IMR-90 (cell line): Measurements from ENCODE around the gene RBM7.

Experiments
- TF ChIP-seq, protein P1 (sequence below): conservative IDR thresholded peaks from 2 replicates; pipeline ENCODE4 v1.5.1; 2012; ENCODE audit warnings: mild to moderate bottlenecking, low read depth, low read length, improper control_type of control experiment
- TF ChIP-seq, protein P2 (sequence below): fragments of 150-350 bp; IDR thresholded peaks from 2 replicates; pipeline ENCODE4 v1.6.1; 2016; ENCODE audit warnings: low read depth, mild to moderate bottlenecking, low read length, moderate library complexity, borderline replicate concordance

DNA sequence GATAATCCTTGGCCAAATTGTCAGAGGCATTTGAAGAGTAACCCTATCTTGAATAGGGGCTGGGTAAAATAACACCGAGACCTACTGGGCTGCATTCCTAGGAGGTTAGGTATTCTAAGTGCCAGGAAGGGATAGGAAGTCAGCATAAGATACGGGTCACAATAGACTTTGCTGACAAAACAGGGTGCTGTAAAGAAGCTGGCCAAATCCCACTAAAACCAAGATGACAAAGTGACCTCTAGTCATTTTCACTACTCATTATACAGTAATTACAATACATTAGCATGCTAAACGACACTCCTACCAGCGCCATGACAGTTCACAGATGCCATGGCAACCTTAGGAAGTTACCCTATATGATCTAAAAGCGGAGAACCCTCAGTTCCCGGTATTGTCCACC, 37.8 kb downstream of the RBM7 start:
- TF ChIP-seq, protein P1, sequence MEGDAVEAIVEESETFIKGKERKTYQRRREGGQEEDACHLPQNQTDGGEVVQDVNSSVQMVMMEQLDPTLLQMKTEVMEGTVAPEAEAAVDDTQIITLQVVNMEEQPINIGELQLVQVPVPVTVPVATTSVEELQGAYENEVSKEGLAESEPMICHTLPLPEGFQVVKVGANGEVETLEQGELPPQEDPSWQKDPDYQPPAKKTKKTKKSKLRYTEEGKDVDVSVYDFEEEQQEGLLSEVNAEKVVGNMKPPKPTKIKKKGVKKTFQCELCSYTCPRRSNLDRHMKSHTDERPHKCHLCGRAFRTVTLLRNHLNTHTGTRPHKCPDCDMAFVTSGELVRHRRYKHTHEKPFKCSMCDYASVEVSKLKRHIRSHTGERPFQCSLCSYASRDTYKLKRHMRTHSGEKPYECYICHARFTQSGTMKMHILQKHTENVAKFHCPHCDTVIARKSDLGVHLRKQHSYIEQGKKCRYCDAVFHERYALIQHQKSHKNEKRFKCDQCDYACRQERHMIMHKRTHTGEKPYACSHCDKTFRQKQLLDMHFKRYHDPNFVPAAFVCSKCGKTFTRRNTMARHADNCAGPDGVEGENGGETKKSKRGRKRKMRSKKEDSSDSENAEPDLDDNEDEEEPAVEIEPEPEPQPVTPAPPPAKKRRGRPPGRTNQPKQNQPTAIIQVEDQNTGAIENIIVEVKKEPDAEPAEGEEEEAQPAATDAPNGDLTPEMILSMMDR = no peak
- TF ChIP-seq, protein P2, sequence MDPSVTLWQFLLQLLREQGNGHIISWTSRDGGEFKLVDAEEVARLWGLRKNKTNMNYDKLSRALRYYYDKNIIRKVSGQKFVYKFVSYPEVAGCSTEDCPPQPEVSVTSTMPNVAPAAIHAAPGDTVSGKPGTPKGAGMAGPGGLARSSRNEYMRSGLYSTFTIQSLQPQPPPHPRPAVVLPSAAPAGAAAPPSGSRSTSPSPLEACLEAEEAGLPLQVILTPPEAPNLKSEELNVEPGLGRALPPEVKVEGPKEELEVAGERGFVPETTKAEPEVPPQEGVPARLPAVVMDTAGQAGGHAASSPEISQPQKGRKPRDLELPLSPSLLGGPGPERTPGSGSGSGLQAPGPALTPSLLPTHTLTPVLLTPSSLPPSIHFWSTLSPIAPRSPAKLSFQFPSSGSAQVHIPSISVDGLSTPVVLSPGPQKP = no peak
